Loucy (cell line): Measurements from ENCODE around the gene TRIM15.
A peak's percentile ranks its signal among the peaks of the same experiment; 100 is the strongest.

Source experiments
- H2AFZ ChIP-seq: fragments of 200-600 bp; sonication (generic); 2 replicates; pipeline ENCODE4 v1.6.0; 2016; ENCODE audit warnings: antibody characterized with exemption, mild to moderate bottlenecking, low read length, moderate library complexity
- H3F3A ChIP-seq: fragments of 200-600 bp; 2 replicates; pipeline ENCODE4 v1.6.0; 2016; ENCODE audit warnings: antibody characterized with exemption, low read depth, mild to moderate bottlenecking
- H3K27me3 ChIP-seq: fragments of 200-600 bp; sonication (generic); 2 replicates; pipeline ENCODE4 v1.6.1; 2014; ENCODE audit warnings: low read length, mild to moderate bottlenecking; ENCODE audit not compliant: insufficient read depth, poor library complexity, severe bottlenecking
- H3K36me3 ChIP-seq: fragments of 200-600 bp; sonication (generic); 2 replicates; pipeline ENCODE4 v1.6.1; 2016; ENCODE audit warnings: low read length; ENCODE audit not compliant: insufficient read depth
- H3K4me1 ChIP-seq: fragments of 200-600 bp; sonication (generic); 2 replicates; pipeline ENCODE4 v1.5.1; 2014; ENCODE audit warnings: low read length, mild to moderate bottlenecking; ENCODE audit not compliant: insufficient read depth, poor library complexity, severe bottlenecking
- H3K4me2 ChIP-seq: fragments of 200-600 bp; sonication (generic); 2 replicates; pipeline ENCODE4 v1.6.0; 2014; ENCODE audit warnings: antibody characterized with exemption, low read length, low read depth, mild to moderate bottlenecking; ENCODE audit not compliant: poor library complexity, severe bottlenecking
- H3K4me3 ChIP-seq: fragments of 200-600 bp; sonication (generic); 2 replicates; pipeline ENCODE4 v1.5.1; 2014; ENCODE audit warnings: low read length, mild to moderate bottlenecking, mixed read lengths; ENCODE audit not compliant: poor library complexity, severe bottlenecking
- H3K79me2 ChIP-seq: fragments of 200-600 bp; sonication (generic); 2 replicates; pipeline ENCODE4 v1.6.1; 2014; ENCODE audit warnings: low read length; ENCODE audit not compliant: insufficient read depth
- H3K9ac ChIP-seq: fragments of 200-600 bp; sonication (generic); 2 replicates; pipeline ENCODE4 v1.6.0; 2014; ENCODE audit warnings: mild to moderate bottlenecking, low read depth, low read length, moderate library complexity; ENCODE audit not compliant: poor library complexity, severe bottlenecking
- H3K9me2 ChIP-seq: fragments of 200-600 bp; sonication (generic); replicated peaks from 2 replicates; pipeline ENCODE4 v1.6.1; 2016; ENCODE audit warnings: low read depth, low read length, mixed read lengths
- H3K9me3 ChIP-seq: fragments of 200-600 bp; sonication (generic); 2 replicates; pipeline ENCODE4 v1.6.1; 2014; ENCODE audit warnings: mild to moderate bottlenecking, antibody characterized with exemption, low read length, low read depth; ENCODE audit not compliant: insufficient read depth
- H4K20me1 ChIP-seq: fragments of 200-600 bp; sonication (generic); 2 replicates; pipeline ENCODE4 v1.6.0; 2014; ENCODE audit warnings: antibody characterized with exemption, low read length, mild to moderate bottlenecking; ENCODE audit not compliant: insufficient read depth, poor library complexity, severe bottlenecking
- CTCF ChIP-seq: fragments of 200-600 bp; sonication (generic); conservative IDR thresholded peaks from 2 replicates; pipeline ENCODE4 v1.5.1; 2014; ENCODE audit warnings: mild to moderate bottlenecking, antibody characterized with exemption, low read length
- EZH2phosphoT487 ChIP-seq: fragments of 200-600 bp; IDR thresholded peaks from 2 replicates; pipeline ENCODE4 v1.6.1; 2018; ENCODE audit warnings: antibody characterized with exemption, mild to moderate bottlenecking, moderate library complexity, borderline replicate concordance

TRIM15 gene

GRCh38 chr6:30154061-30154460 lies 9.3 kb upstream of the TRIM15 start:
- Histone ChIP-seq H3F3A (no peaks in the 10 kb centered on the region), H3K9ac (no peak overlapping the region), H2AFZ (no peak overlapping the region), H3K4me1 (peaks cover 47% of the 10 kb centered on the region), H3K4me2 (no peak overlapping the region), H3K9me3 (no peaks in the 10 kb centered on the region), H3K27me3 (no peaks in the 10 kb centered on the region), H3K36me3 (no peaks in the 10 kb centered on the region), H4K20me1 (no peaks in the 10 kb centered on the region), H3K4me3 (no peak overlapping the region), H3K9me2 (no peaks in the 10 kb centered on the region), H3K79me2 (no peaks in the 10 kb centered on the region)
- TF ChIP-seq EZH2phosphoT487 (no peak), CTCF (no peak)

- no peaks in the 10 kb centered on the region for H4K20me1 ChIP-seq
- H3K79me2 ChIP-seq: no peaks in the 10 kb centered on the region
- H3K9me3 ChIP-seq: no peaks in the 10 kb centered on the region
- TF ChIP-seq EZH2phosphoT487: no peak
- 0 out of 2 replicates have a peak, but pooled peaks have one; percentile 28 for TF ChIP-seq CTCF
- H3K4me1 ChIP-seq: peaks cover 46% of the 10 kb centered on the region
- no peak overlapping the region for H3K4me3 ChIP-seq
- no peaks in the 10 kb centered on the region for H3F3A ChIP-seq
- H3K36me3 ChIP-seq: no peaks in the 10 kb centered on the region
- H3K27me3 ChIP-seq: no peaks in the 10 kb centered on the region
- H3K4me2 ChIP-seq: no peak overlapping the region
- no peak overlapping the region for H2AFZ ChIP-seq
- no peak overlapping the region for H3K9ac ChIP-seq
- H3K9me2 ChIP-seq: no peaks in the 10 kb centered on the region
Observed at GRCh38 chr6:30154709-30155519, 8.4 kb upstream of the TRIM15 start.

- no peaks in the 10 kb centered on the region for H3F3A ChIP-seq
- H3K4me2 ChIP-seq: no peak overlapping the region
- H4K20me1 ChIP-seq: no peaks in the 10 kb centered on the region
- H3K36me3 ChIP-seq: no peaks in the 10 kb centered on the region
- no peaks in the 10 kb centered on the region for H3K9me2 ChIP-seq
- no peaks in the 10 kb centered on the region for H3K27me3 ChIP-seq
- H3K4me3 ChIP-seq: no peak overlapping the region
- no peaks in the 10 kb centered on the region for H3K9me3 ChIP-seq
- H3K9ac ChIP-seq: no peak overlapping the region
- H3K79me2 ChIP-seq: no peaks in the 10 kb centered on the region
- TF ChIP-seq CTCF (no peak), EZH2phosphoT487 (no peak)
- no peak overlapping the region for H2AFZ ChIP-seq
- peaks cover 38% of the 10 kb centered on the region for H3K4me1 ChIP-seq
Observed at GRCh38 chr6:30155520-30156261, 7.7 kb upstream of the TRIM15 start.
